HG02970 (cell line): ENCODE data around the gene ATP5PB.
A peak's percentile ranks its signal among the peaks of the same experiment; 100 is the strongest.

Experiments used
- ATAC-seq: cut with Tn5 transposase; IDR thresholded peaks from one replicate; pipeline ENCODE4 v1.9.1; 2021; ENCODE audit warnings: mild to moderate bottlenecking, moderate library complexity, moderate number of reproducible peaks; ENCODE audit not compliant: unreplicated experiment, low FRiP score

The ATP5PB gene, protein sequence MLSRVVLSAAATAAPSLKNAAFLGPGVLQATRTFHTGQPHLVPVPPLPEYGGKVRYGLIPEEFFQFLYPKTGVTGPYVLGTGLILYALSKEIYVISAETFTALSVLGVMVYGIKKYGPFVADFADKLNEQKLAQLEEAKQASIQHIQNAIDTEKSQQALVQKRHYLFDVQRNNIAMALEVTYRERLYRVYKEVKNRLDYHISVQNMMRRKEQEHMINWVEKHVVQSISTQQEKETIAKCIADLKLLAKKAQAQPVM

DNA sequence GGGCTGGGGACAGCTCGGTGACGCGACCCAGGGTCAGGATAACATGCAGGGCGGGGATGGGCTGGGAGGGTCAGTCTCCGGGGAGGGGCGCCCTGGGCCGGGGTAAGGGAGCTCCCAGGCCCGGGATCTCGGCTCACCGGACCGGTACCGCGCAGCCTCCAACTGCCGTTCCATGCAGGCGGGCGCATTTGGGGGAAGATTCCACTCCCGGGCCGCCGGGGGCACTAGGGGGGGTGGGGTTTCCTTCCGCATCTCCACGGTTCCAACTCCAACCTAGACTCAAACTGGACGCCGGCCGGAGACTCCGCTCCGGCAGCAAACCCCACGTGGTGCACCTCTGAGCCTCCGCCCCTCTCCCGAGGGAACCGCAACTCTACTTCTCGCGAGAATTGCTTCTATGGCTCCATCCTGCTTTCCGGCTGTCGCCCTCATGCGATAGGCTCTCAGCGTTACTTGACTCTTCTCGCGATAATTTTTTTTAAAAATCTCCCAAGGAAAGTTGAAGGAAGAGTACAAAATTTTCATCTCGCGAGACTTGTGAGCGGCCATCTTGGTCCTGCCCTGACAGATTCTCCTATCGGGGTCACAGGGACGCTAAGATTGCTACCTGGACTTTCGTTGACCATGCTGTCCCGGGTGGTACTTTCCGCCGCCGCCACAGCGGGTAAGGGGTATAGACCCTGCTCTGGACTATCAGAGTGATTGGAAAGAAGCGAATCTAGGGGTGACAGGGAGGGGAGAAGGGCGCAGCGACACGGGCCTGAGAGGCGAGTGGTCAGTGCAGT, at the start of gene ATP5PB, which contains the start of gene WDR77:
Gene ATP5PB (plus strand): TSS at position 547 of the 785 bp plus-strand sequence. CDS start 78 bp downstream, at position 625.
Gene WDR77 (minus strand): TSS at position 339 of the 785 bp plus-strand sequence. CDS start 87 bp downstream, at position 252.
- peak; percentile 94 for ATAC-seq

DNA sequence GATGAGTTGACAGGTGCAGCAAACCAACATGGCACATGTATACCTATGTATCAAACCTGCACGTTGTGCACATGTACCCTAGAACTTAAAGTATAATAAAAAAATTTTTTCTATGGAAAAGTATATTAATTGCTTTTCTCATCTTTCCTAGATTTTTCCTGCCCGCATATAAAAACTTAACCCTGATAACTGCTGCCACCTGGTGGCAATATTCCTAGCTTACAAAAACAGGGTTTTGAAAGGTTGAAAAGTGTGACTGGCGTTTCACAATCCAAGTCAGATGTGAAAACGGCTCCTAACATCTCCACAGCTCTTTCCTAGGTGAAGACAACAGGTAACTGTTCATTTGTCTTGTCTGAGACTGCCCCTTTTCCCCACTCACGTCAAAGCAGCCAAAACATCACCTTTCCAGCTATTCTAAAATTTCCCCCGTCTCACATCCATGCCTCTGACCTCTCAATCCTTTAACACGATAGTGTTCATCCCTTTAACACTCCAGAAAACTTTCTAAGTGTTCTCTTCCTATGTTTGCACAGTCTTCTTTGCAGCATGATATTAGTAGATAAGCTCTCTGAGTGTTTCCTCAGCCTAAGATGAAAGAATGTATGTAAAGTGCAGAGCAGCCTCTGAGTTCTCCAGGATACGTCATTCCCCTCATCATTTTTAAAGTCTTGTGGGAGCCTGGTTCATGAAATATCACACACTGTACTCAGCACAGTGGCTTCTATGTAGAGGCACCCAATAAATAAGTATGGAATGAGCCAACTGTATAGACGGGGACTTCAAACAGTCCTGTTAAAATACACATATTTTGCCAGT, 49.3 kb upstream of the ATP5PB start:
- no peak for ATAC-seq

DNA sequence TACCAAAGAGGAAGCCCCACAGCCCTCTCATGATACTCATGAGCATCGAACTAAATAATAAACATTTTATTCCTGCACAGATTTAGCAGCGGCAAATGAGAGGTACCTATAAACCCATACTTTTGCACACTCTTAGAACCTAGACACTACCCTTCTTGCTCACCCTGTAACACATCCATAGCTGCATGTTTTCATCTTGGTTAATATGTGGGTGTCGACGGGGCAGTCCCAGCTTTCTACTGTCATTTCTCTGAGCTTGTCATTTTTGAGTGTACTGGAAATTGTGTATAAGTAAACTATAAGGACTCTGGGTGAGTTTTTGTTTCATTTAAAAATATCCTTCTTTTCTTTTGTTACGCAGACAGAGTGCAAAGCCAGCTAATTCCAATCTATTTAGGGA, 47.2 kb upstream of the ATP5PB start:
- ATAC-seq: no peak

DNA sequence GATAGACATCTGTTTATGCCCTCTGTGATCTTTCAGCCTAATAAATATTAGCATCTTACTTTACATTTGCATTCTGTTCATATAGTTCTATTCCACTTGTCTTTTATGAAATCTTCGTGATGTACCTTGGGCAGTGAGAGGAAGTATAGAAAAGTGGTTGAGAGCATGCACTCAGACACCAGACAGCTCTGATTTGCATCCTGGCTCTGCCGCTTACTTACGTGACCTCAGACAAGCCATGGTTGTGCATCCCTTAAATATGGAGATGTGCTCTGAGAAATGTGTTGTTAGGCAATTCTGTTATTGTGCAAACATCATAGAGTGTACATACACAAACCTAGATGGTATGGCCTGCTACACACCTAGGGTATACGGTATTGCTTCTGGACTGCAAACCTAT, 44.7 kb upstream of the ATP5PB start:
- ATAC-seq: no peak

DNA sequence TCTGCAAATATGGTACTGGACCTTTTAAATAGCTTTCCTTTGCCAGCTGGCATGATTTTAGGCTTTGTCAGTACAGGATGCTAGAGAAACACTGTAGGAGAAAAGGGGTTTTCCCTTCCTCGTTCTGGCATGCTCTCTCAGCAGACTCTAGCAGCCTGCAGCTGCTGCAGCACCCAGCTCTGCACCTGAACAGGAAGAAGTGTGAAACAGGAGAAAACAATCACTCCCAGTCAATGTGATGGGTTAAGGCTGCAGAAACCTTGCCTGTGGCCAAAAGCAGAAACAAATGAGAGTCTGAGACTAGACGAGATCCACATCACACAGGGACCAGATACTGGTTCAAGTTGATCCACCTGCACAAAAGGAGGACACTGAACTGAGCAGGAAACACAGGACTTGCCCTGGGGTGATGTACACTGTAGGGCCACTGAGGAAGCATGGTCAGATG, 42.9 kb upstream of the ATP5PB start:
- no peak for ATAC-seq

DNA sequence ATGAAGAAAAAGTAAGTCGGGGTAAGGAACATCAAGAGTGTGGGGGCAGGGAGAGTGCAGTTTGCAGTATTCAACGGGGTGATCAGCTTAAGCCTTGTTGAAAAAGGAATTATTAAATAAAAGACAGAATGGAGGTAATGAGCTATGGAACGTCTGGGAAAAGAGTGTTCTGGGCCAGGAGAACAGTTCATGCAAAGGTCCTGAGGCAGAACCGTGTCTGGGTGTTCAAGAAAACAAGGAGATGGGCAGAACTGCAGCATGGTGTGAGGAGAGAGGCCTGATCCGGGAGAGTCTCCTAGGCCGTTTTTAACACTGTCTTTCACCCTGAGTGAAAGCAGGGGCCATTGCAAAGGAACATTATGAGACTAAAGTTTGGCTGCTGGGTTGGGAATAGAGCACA, 42.0 kb upstream of the ATP5PB start:
- no peak for ATAC-seq

DNA sequence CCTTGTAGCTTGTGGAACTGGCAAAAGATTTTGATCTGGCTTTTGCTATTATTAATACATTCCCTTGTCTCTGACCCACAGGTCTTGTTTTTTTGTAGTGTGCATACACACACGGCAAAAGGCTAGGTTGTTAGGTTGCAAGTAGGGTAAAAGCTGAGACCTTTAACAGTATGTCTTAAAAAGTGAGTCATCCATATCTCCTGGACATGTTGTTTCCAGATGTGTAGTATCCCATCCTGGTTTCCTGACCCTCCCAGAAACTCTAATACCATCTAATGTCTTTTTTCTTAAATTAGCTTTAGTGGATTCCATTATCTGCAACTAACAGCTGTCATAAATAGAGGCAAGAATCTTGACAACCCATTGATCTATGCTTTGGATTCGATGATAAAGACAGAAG, 36.4 kb upstream of the ATP5PB start:
- ATAC-seq: no peak

DNA sequence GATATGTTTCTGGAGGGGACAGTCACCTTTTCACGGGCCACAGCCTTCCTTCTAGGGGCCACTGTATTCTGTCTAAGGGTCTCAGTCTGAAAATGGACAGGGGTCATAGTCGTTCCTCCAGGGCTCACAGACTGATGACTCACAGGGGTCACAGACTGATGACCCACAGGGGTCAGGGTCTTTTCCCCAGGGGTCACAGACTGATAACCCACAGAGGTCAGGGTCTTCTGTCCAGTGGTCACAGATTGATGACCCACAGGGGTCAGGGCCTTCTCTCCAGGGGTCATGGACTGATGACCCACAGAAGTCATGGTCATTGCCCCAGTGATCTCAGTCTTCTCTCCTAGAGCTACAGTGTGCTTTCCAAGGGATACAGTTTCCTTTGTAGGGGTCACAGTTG, 34.5 kb upstream of the ATP5PB start:
- ATAC-seq: no peak

DNA sequence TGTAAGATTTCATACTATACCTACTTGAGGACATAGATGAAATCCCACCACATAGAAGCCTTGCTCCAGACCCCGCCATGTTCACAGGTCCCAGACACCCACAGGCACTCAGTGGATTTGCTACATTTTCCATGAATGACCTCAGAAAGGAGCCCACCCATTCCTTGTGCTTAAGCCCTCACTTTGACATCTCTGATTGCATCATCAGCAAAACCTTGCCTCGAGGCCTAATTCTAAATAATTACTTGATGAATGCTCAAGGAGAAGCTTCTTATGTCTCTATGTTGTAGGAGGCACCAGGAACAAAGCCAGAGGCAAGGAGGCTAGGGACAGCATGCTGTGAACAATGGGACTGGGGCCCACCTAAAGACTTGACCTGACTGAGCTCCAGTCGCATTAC, 33.8 kb upstream of the ATP5PB start:
- ATAC-seq: no peak

DNA sequence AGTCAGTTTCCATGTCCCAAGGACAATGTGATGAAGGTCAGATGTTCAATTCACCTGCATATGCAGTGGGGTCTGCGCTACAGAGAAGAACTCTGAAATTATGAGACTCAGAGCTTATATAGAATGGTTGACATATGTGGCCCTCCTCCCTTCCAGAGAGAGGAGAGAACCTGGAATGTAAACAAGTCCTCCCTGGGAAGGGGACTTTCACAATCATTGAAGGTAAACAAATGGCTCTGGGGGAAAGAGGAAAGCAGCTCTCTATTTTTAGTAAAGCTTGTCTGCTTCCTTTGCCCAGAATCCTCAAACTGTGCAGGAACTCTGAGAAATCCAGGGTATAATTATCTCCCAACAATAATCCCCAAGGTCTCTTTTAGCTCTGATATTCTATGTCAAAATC, 31.5 kb upstream of the ATP5PB start:
- no peak for ATAC-seq

DNA sequence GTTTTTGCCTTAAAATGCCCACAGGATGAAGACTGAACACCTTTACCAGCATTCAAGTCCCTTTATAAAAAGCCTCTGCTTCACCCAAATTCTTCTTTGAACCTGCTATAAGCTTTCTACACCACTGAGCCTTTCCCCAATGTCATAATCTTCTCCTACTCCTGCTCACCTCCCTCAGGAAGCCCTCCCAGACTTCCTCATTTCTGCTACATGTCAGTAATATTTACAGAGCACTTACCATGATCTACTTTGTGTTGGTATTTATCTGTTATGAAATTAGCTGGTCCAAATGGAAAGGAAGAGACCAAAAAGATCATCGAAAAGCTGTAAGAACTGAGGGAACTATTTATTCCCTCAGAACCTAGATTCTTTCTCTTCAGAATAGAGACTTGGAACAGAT, 30.2 kb upstream of the ATP5PB start:
- no peak for ATAC-seq

DNA sequence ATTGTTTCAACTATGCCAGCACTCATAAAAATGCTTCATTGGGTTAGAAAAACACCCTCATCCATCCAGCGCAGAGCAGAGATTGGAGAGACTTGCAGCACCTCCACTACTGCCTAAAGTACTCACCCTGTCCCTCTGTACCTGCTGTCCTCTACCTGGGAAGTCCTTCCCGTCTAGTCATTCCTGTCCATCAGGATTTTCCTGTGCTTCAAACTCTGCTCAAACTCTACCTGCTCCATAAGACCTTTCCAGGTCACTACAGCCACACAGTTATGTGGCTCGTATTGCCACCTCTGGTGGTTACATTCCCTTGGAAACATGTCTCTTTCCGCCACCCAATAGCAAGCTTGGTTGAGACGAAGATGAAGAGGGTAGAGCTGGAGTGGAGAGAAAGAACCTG, 28.9 kb upstream of the ATP5PB start:
- no peak for ATAC-seq

DNA sequence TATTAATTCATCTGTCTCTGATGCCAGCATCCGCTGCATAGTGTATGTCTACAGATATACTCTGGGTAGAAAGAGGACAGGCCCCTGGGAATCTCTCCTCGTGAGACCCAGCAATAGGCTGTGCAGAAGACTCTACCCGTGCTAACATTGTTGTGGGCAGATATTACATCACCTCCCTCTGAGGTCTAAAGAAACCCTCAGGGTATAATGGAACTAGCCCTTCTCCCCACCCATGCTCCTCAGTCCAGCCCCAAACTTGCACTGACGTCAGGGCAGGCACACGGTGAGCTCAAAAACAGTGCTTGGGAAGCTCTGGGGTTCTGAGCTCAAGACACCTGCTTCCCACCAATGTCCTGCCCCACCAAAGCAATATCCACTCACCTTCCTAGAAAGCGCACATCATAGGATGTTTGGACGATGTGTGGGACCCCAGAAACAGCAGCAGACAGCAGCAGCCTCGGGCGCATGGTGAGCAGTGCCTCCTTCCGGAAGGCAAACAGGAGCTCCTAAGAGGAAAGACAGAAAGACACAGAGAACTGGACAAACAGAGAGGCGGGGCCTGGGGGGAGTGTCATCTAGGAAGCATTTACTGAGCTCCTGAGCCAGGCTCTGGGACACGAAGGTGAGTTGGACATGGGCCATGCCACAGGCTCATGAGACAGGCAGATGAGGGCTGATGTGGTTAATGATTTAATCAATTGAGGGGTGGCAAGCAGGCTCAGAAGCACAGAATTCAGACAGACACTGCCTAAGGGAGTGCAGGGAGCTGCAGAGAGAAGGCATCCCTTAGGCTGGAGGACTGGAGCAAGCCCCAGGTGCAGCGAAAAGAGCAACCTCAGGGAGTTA, 26.5 kb upstream of the ATP5PB start:
- no peak for ATAC-seq

DNA sequence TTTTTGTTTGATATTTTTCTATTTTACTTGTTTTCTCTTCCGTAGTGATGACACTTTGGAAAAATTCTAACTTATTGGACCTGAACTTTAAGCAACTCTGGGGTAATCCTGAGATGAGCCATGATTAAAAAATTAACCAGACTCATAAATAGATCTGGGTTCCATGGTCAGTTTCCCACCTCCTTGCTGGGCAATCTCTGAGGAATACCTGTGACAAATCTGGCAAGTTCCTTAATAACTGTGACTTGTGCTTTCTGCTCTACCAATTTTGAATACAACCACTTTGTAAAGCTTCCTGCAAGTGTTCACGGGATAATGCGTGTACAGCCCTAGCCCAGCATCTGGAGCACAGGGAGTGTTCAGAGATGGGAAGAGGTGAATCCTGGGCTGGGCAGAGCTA, 25.0 kb upstream of the ATP5PB start:
- no peak for ATAC-seq

DNA sequence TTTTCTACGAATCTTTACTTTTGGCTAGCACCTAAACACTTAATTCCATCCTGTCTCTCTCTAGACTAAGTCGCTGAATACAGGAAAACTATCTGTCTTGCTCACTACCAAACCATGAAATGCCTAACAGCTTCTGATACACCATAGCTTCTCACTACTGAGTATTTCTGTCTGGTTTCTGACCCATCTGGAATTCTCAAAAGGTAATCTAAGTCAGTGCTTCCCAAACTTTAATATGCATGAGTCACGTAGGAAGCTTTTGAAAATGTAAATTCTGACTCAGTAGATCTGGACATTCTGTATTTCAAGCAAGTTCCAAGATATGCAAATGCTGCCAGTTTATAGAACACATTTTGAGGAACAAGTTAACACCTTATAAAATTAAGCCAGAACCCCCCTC, 12.5 kb upstream of the ATP5PB start:
- ATAC-seq: no peak

DNA sequence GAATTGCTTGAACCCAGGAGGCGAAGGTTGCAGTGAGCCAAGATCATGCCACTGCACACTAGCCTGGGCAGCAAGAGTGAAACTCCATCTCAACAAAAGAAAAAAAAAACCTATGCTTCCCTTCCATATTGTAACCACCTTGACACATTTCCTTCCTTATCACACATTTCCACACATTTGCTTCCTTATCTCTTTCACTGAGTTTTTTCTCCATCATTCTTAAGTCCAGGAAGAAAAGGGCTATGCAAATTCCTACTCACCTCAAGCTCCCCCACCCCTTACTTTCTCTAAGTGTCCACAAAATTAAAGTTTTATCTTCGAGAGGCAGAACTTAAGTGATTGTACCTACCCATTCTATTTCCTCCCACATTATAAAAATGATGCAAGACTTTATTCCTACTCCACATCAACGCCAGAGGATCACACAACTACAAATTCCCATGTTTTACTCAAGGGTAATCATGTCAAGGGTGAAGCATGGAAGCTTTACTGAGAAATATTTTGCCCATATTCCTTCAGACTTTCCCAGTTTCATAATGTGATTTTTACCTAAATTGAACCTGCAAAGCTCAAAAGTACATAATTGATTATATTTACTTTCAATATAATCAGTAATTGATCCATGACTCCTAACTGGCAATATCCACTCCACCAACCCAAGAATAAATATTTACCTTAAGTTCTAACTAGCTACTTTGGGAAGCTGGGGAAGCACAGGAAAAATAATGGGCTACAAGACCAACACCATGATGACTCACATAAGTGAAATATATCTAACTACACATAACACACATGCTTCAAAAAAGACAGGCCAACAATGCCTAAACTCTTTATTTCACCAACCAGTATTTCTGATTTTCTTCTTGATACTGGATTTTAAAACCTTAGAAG, 9.6 kb upstream of the ATP5PB start:
- ATAC-seq: no peak

DNA sequence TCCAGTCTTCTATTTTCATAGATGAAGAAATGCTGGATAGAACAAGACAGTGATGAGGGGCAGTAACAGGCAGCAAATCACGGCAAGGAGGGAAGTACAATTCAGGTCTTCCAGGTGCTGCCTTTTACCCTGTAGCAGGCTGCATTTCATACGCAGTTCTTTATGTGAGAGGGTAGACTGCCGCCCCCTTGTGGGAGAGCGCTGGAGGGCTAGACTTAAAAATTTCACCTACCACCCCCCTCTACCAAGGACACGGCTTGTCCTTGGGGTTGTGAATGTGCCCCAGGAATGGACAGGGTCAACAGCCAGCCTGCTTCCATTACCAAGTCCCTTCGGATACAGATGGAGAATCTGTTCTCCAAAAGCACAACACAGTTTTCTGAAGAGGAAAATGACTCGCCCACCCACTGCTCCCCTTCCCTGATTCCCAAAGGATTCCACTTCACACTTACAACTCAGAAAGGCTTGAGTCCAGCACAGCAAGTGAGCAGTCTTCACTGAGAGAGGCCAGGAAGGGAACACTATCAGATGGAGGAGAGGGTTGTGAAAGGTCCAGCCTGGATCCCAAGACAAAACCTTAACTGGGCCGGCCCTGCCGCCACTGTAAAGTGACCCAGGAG, 7.6 kb upstream of the ATP5PB start:
- no peak for ATAC-seq

DNA sequence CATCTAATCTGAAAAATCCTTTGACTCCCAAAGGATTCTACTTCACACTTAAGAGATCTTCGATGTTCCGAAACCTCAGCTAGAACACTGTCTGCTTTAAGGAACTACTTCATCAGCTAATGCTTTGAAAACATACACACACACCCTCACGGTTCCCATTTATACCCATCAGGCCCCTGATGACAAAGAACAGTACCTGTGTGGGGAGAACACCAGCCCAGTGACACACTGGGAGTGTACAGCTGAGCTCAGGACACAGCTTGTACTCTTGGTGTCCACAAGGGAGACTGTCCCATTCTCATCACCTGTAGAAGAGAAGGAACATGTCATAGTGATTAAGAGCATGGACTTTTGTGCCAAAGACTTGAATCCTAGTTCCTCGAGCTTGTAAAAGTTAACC, 6.8 kb upstream of the ATP5PB start:
- no peak for ATAC-seq

DNA sequence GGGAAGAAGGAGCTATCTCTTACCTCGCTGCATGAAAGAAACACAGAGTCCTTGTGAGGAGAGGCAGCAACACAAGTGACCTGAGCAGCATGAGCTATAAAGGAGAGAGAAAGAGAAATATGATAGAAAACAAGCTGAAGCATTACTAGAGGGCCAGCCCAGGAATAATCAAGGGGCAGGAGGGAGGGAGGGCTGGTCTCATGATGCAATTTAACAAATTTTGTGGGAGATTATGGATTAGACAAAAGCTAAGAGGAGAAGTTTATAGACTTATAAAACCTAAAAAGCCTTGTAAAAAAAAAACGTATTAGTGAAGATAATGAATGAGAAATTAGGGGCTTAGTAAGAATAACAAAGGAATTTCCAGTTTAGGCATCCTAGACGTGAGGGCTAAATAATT, 5.2 kb upstream of the ATP5PB start:
- no peak for ATAC-seq
